ENCODE measurements around the gene LDHB.

GRCh38 chr12:21697904-21698630 lies 40.4 kb upstream of the LDHB start:
- TF ChIP-seq CTCF (IDR thresholded peaks at IDR 0.05) = peak; percentile 81
- no peak for TF ChIP-seq ZFX (IDR thresholded peaks at IDR 0.05; ENCODE audit: borderline replicate concordance)

All from 22Rv1 (cell line).